Testis (tissue), 2 donors: ENCODE measurements around the gene DDR1.

Experiments used
- CTCF ChIP-seq, 3 experiments: fragments of 450-650 bp in 2 of 3; fragments of 200-600 bp in 1 of 3; sonication (generic) in 1 of 3; IDR thresholded peaks; one replicate each; pipeline ENCODE4 v1.5.1; 2016 to 2019; ENCODE audit warnings: antibody characterized with exemption in 3 of 3, mild to moderate bottlenecking in 2 of 3, moderate library complexity in 1 of 3
- POLR2A ChIP-seq: fragments of 450-650 bp; IDR thresholded peaks from one replicate; pipeline ENCODE4 v1.6.1; 2017; ENCODE audit warnings: antibody characterized with exemption, mild to moderate bottlenecking, moderate library complexity

DNA sequence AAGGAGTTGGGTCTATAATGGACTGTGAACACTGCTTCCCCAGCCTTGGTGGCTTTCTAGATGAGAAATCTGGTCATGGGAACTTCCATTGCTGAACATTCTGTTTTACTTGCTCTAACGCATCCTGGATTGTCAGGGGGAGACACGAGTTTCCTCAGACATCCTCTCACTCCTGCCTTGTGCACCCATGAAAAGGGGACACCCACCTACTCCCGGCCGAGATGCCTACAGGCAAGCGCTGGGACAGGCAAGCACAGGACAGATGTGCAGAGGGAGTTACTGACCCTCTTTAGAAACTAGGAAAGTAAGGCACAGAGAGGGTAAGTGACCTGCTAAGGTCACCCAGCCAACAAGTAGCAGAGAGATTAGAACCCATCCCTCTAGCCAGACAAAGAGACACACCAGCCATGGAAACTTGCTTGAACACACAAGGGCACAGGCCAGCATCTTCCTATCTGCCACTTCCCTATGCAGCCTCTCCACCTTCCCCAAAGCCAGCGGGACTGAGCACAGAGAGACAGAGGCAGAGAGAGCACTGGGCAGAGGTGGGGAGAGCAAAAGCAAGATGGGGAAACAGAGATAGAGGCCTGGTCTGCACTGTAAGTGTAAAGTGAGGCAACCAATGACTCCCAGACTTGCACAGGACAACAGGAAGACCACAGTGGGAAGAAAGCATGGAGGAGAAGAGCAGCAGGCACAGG lies 48.5 kb downstream of the DDR1 start:
- TF ChIP-seq POLR2A = no peak
- TF ChIP-seq CTCF (IDR thresholded peaks at IDR 0.05) = no peak
